ENCODE data around the gene TNIP2.

Gene TNIP2

DNA sequence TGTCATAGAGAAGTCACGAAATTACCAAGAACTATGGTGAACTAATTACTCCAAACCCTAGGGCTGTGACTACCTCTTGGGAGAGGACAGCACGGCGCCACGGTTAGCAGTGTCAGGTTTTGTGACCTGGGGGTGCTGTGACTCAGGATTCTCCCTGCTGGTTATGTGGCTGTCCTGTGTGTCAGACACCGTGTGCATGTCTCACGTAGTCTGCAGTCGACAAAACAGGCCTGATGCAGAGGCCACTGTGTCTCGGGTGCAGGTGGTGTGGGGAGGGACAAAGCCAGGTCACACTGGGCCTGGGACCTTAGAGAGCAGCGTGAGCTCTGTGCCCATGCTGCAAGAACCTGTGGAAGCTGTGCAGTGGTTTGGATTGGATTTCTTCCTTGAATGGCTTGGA lies 34.1 kb downstream of the TNIP2 start:
- no peak for DNase-seq (ENCODE audit: low read depth, low spot score)

GRCh38 chr4:2721586-2721985 lies 34.5 kb downstream of the TNIP2 start:
- no peak for DNase-seq (ENCODE audit: low read depth, low spot score)

GRCh38 chr4:2716236-2716635 lies 39.9 kb downstream of the TNIP2 start:
- DNase-seq (ENCODE audit: low read depth, low spot score): no peak

DNA sequence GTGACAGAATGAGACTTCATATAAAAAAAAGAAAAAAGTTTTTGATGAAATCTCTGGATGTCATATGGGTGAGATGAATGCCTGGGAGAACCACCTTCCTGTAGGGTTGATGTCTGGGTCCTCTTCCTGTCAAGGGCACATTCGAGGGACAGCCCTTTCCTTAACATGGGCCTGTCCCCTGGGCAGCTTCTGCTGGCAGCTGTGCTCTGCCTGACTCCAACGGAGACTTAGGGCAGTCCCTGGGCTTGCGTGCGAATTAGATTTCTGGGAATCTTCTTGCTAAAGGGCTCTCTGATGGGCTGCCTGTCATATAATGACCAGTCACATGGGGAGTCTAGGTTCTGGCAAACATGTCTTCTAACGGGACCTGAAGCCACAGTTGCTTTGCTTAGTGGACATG lies 40.7 kb downstream of the TNIP2 start:
- no peak for DNase-seq (ENCODE audit: low read depth, low spot score)

GRCh38 chr4:2714918-2715317 lies 41.2 kb downstream of the TNIP2 start:
- no peak for DNase-seq (ENCODE audit: low read depth, low spot score)

GRCh38 chr4:2714061-2714770 lies 41.9 kb downstream of the TNIP2 start:
- DNase-seq (ENCODE audit: low read depth, low spot score): no peak

GRCh38 chr4:2713337-2713736 lies 42.8 kb downstream of the TNIP2 start:
- no peak for DNase-seq (ENCODE audit: low read depth, low spot score)

- DNase-seq (ENCODE audit: low read depth, low spot score): peak; percentile 12
These were observed 43.8 kb downstream of the TNIP2 start for GRCh38 chr4:2712261-2712842.

- no peak for DNase-seq (ENCODE audit: low read depth, low spot score)
These were observed 53.4 kb downstream of the TNIP2 start for GRCh38 chr4:2702770-2703169.

DNA sequence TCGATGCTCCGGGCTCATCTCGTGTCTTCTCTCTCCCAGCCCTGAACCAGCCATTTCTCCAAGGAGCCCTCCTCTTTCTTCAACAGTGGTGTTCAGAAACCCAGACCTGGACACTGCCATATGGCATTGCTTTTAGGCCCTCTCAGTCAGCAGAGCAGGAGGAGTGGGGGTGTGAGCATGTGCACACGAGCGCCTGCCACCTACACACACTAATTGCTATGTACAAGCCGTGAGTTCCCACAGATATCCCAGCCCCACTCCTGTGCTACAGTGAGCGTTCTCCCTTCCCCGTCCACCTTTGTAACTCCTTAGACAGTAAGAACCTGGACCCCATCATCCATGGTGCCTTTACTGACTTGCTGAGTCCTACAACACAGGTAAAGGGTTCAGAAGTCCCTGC lies 53.8 kb downstream of the TNIP2 start:
- DNase-seq (ENCODE audit: low read depth, low spot score): no peak

DNA sequence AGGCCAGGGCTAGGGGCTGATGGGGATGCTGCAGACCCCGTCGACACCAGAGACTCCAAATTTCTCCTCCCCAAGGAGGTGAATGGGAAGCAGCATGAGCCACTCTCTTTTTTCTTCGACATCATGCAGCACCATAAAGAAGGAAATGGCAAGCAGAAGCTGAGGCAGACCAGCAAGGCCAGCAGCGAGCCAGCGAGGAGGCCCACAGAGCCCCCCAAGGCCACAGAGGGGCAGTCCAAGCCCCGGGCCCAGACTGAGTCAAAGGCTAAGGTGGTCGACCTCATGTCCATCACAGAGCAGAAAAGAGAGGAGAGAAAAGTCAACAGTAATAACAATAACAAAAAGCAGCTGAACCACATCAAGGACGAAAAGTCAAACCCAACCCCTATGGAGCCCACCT lies 56.1 kb downstream of the TNIP2 start:
- no peak for DNase-seq (ENCODE audit: low read depth, low spot score)

DNA sequence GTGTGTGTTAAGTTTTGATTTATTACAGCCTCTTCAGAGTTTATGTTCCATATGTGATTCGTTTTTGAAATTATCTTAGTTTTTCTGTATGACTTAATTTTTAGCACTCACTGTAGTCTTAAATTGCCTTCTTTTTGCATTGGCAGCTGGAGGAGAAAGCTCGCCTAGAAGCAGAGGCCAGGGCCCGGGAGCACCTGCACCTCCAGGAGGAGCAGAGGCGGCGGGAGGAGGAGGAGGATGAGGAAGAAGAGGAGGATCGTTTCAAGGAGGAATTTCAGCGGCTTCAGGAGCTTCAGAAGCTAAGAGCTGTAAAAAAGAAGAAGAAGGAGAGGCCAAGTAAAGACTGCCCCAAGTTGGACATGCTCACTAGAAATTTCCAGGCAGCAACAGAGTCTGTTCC lies 56.6 kb downstream of the TNIP2 start:
- no peak for DNase-seq (ENCODE audit: low read depth, low spot score)

DNA sequence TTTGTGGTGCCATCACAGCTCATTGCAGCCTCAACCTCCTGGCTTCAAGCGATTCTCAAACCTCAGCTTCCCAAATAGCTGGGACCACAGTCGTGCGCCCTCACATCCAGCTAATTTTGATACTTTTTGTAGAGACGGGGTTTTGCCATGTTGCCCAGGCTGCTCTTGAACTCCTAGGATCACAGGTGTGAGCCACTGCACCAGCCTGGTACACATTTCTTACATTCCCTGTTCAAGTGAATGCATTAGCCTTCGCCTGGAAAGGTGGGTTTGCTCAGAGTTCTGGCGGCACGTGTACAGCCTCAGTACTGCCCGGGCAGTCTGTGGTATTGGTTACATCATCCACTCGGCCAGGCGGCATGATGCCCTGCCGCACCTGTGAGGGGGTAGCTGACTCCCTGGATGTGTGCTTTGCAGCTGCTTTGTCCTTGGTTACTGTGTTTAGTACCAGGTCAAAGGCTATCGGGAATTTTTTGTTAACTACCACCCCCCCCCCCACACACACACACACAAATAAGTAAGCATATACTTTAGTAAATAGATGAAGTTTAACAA lies 57.1 kb downstream of the TNIP2 start:
- no peak for DNase-seq (ENCODE audit: low read depth, low spot score)

DNA sequence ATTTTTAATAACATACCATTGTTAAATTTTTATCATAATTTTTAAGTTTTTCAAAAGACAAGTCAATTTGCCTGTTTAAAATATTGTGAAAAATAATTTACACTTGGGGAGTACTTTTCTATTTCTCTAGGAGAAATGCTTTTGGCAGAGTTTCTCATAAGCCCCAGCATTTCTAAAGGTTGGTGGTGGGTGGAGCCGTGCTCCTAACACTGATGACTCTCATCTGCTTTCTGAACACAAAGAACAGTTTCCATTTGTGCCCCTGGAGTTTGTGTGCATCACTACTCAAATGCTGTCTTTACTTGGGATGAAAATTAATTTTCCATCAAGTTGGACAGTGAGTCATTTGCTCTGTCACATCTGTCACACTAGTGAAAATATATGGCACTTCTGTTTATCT lies 57.6 kb downstream of the TNIP2 start:
- DNase-seq (ENCODE audit: low read depth, low spot score): no peak

DNA sequence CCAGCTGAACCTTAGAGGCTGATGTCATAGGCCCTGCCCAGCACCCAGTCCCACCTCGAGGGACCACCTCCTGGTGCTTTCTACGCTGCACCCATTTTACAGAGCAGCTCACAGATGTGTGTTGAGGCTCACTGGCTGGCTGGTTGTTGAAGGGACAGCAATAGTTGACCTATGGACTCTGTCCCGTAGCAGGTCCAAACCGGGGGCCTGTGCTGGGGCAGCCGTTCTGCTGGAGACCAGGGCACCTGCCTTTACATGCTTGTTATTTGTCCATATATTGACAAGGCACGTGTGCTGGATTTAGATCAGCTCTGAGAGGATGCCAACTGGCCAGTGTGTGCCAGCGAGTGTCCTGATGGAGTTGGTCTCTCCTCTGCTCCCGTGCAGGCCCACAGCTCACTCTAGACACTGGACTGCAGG lies 58.1 kb downstream of the TNIP2 start:
- no peak for DNase-seq (ENCODE audit: low read depth, low spot score)

- no peak for DNase-seq (ENCODE audit: low read depth, low spot score)
These were observed 59.7 kb downstream of the TNIP2 start for GRCh38 chr4:2696423-2696822.

- DNase-seq (ENCODE audit: low read depth, low spot score): no peak
These were observed 60.6 kb downstream of the TNIP2 start for GRCh38 chr4:2695346-2696060.

- DNase-seq (ENCODE audit: low read depth, low spot score): no peak
These were observed 61.4 kb downstream of the TNIP2 start for GRCh38 chr4:2694691-2695090.

DNA sequence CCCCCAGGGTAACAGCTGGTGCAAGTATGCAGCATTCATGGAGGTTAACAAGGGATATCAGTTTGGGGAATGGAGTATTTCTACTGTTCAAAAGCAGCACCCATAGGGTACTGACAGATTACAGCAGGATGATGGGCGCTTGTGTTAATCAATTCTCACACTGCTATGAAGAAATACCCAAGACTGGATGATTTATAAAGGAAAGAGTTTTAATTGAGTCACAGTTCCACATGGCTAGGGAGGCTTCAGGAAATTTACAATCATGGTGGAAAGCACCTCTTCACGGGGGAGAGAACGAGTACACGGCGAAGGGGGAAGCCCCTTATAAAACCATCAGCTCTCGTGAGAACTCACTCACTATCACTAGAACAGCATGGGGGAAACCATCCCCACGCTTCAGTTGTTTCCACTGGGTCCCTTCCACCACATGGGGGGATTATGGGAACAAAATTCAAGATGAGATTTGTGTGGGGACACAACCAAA lies 64.1 kb downstream of the TNIP2 start:
- DNase-seq (ENCODE audit: low read depth, low spot score): no peak
